Measurements from ENCODE around the gene ZBTB21.

DNA sequence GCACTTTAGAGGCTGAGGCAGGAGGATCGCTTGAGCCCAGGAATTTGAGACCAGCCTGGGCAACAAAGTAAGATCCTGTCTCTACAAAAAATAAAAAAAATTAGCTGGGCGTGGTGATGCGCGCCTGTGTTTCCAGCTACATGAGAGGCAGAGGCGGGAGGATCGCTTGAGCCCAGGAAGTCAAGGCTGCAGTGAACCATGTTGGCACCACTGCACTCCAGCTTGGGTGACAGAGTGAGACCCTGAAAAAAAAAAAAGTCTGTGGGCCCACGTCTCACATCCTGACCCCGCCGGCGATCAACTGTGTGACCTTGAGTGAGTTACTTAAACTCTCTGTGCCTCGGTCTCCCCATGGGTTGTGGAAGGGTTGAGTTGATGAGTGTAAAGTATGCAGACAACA, 12.7 kb upstream of the ZBTB21 start:
- TF ChIP-seq MAFK (IDR thresholded peaks at IDR 0.05; ENCODE audit: low read depth, low read length) (no peak), POLR2A (IDR thresholded peaks at IDR 0.05; ENCODE audit: control extremely low read depth in 1 of 2, low read depth in 2 of 2, low read length in 2 of 2) (no peak), PHF8 (conservative IDR thresholded peaks at IDR 0.05; ENCODE audit: low read depth, low read length) (no peak)
- TF ChIP-seq, protein P1, sequence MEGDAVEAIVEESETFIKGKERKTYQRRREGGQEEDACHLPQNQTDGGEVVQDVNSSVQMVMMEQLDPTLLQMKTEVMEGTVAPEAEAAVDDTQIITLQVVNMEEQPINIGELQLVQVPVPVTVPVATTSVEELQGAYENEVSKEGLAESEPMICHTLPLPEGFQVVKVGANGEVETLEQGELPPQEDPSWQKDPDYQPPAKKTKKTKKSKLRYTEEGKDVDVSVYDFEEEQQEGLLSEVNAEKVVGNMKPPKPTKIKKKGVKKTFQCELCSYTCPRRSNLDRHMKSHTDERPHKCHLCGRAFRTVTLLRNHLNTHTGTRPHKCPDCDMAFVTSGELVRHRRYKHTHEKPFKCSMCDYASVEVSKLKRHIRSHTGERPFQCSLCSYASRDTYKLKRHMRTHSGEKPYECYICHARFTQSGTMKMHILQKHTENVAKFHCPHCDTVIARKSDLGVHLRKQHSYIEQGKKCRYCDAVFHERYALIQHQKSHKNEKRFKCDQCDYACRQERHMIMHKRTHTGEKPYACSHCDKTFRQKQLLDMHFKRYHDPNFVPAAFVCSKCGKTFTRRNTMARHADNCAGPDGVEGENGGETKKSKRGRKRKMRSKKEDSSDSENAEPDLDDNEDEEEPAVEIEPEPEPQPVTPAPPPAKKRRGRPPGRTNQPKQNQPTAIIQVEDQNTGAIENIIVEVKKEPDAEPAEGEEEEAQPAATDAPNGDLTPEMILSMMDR (IDR thresholded peaks at IDR 0.05; ENCODE audit: control extremely low read depth in 1 of 3, insufficient read depth in 1 of 3, low read depth in 1 of 3, low read length in 3 of 3): no peak
